Endodermal cell (in vitro differentiated cells): Measurements from ENCODE around the gene ELF5. TPM values are rescaled to one million over a fixed set of nuclear protein-coding genes. Genes with fewer than 3 reads are reported as not detected.

Source experiments
- DNase-seq: peaks from one replicate; pipeline ENCODE4 v3.0.0-alpha.2; 2017
- H3K27ac ChIP-seq: 2 replicates; pipeline ENCODE4 v1.5.1; 2013; ENCODE audit warnings: mild to moderate bottlenecking, low read depth, low read length, moderate library complexity
- H3K27me3 ChIP-seq: 2 replicates; pipeline ENCODE4 v1.6.1; 2013; ENCODE audit warnings: mild to moderate bottlenecking, low read length, moderate library complexity; ENCODE audit not compliant: insufficient read depth, control insufficient read depth, poor library complexity, severe bottlenecking
- H3K36me3 ChIP-seq: 2 replicates; pipeline ENCODE4 v1.7.0; 2013; ENCODE audit warnings: mild to moderate bottlenecking, low read length, moderate library complexity; ENCODE audit not compliant: control insufficient read depth, insufficient read depth
- H3K4me1 ChIP-seq: one replicate; pipeline ENCODE4 v1.7.0; 2013; ENCODE audit warnings: low read length; ENCODE audit not compliant: control insufficient read depth, insufficient read depth
- H3K4me3 ChIP-seq: 2 replicates; pipeline ENCODE4 v1.5.1; 2013; ENCODE audit warnings: mild to moderate bottlenecking, low read length, moderate library complexity
- H3K9ac ChIP-seq: 2 replicates; pipeline ENCODE4 v1.6.1; 2013; ENCODE audit warnings: mild to moderate bottlenecking, low read length, moderate library complexity; ENCODE audit not compliant: poor library complexity, severe bottlenecking; ENCODE audit errors: extremely low read depth
- H3K9me3 ChIP-seq: 2 replicates; pipeline ENCODE4 v1.6.1; 2013; ENCODE audit warnings: mild to moderate bottlenecking, low read length, moderate library complexity; ENCODE audit not compliant: control insufficient read depth
- H3K27ac Mint-ChIP-seq: 2 replicates; pipeline ENCODE4 v1.8.0; 2020; ENCODE audit warnings: mixed read lengths
- H3K27me3 Mint-ChIP-seq: 2 replicates; pipeline ENCODE4 v1.8.0; 2021; ENCODE audit warnings: mild to moderate bottlenecking, mixed read lengths; ENCODE audit not compliant: insufficient read depth
- H3K36me3 Mint-ChIP-seq: 2 replicates; pipeline ENCODE4 v1.8.0; 2020; ENCODE audit warnings: low read depth, mixed read lengths
- H3K4me1 Mint-ChIP-seq: 2 replicates; pipeline ENCODE4 v1.8.0; 2020; ENCODE audit warnings: mixed read lengths
- H3K4me3 Mint-ChIP-seq: 2 replicates; pipeline ENCODE4 v1.8.0; 2020; ENCODE audit warnings: mild to moderate bottlenecking, moderate library complexity, mixed read lengths
- H3K9me3 Mint-ChIP-seq: 2 replicates; pipeline ENCODE4 v1.8.0; 2020; ENCODE audit warnings: mild to moderate bottlenecking, mixed read lengths
- CTCF ChIP-seq: fragments of 200-600 bp; sonication (generic); conservative IDR thresholded peaks from 2 replicates; pipeline ENCODE4 v1.5.0; 2021; ENCODE audit warnings: antibody characterized with exemption, mild to moderate bottlenecking
- WGBS, 2 experiments: methylation state at CpG; one replicate each; pipeline versions ENCODE4 v1.1.5 to v1.1.7; 2013; ENCODE audit warnings: missing lambda C conversion rate in 2 of 2, mixed read lengths in 1 of 2; ENCODE audit not compliant: insufficient coverage in 1 of 2, insufficient read length in 1 of 2; 5-methylcytosine and 5-hydroxymethylcytosine counted together
- total RNA-seq, 2 donors: library from RNA; stranded (reverse); fragmentation: NEBNext Ultra II Directional in 1 of 2; extraction: Animal tissue kit (Norgen Biotek cat#: 25700) in 1 of 2; gene quantifications; 2 replicates in 1 of 2; 3 replicates in 1 of 2; pipeline ENCODE4 v1.2.1, GENCODE V29; 2021

Gene ELF5
- total RNA-seq, 2 donors from 2014 or later, result not detected

GRCh38 chr11:34476849-34477248, 36.7 kb downstream of the ELF5 start:
- no peaks in the 10 kb centered on the region for H3K36me3 ChIP-seq
- no peak overlapping the region for H3K27ac Mint-ChIP-seq
- H3K36me3 Mint-ChIP-seq, result peaks cover 9% of the 10 kb centered on the region
- no peaks in the 10 kb centered on the region for H3K9me3 ChIP-seq
- H3K27me3 Mint-ChIP-seq, result peaks cover 3% of the 10 kb centered on the region
- no peak overlapping the region for H3K9ac ChIP-seq
- H3K4me1 ChIP-seq, result no peaks in the 10 kb centered on the region
- H3K27ac ChIP-seq, result no peak overlapping the region
- peak; percentile 2 for DNase-seq
- no peak overlapping the region for H3K4me3 ChIP-seq
- no peaks in the 10 kb centered on the region for H3K27me3 ChIP-seq
- no peak for TF ChIP-seq CTCF
- no peaks in the 10 kb centered on the region for H3K4me1 Mint-ChIP-seq
- 82 to 91% methylated on average over 4 of the region's 4 CpGs for WGBS, 2 experiments
- no peak overlapping the region for H3K4me3 Mint-ChIP-seq
- no peaks in the 10 kb centered on the region for H3K9me3 Mint-ChIP-seq

GRCh38 chr11:34475656-34476055, 37.9 kb downstream of the ELF5 start:
- TF ChIP-seq CTCF, result no peak
- Histone ChIP-seq H3K9me3 (no peaks in the 10 kb centered on the region), H3K4me3 (no peak overlapping the region), H3K9ac (no peak overlapping the region), H3K27ac (no peak overlapping the region), H3K27me3 (no peaks in the 10 kb centered on the region), H3K4me1 (no peaks in the 10 kb centered on the region), H3K36me3 (no peaks in the 10 kb centered on the region)
- no peaks in the 10 kb centered on the region for H3K4me1 Mint-ChIP-seq
- no peaks in the 10 kb centered on the region for H3K9me3 Mint-ChIP-seq
- no peak overlapping the region for H3K27ac Mint-ChIP-seq
- H3K4me3 Mint-ChIP-seq, result no peak overlapping the region
- no peak for DNase-seq
- peaks cover 19% of the 10 kb centered on the region for H3K36me3 Mint-ChIP-seq
- peaks cover 3% of the 10 kb centered on the region for H3K27me3 Mint-ChIP-seq
- 63 to 100% methylated on average over 1 to 3 of the region's 3 CpGs for WGBS, 2 experiments

- Histone ChIP-seq H3K27me3 (no peaks in the 10 kb centered on the region), H3K27ac (no peak overlapping the region), H3K4me1 (no peaks in the 10 kb centered on the region), H3K9me3 (no peaks in the 10 kb centered on the region), H3K36me3 (no peaks in the 10 kb centered on the region), H3K9ac (no peak overlapping the region), H3K4me3 (no peak overlapping the region)
- peaks cover 34% of the 10 kb centered on the region for H3K36me3 Mint-ChIP-seq
- DNase-seq, result no peak
- TF ChIP-seq CTCF, result no peak
- H3K4me1 Mint-ChIP-seq, result no peaks in the 10 kb centered on the region
- H3K27me3 Mint-ChIP-seq, result peaks cover 3% of the 10 kb centered on the region
- peaks cover 4% of the 10 kb centered on the region for H3K9me3 Mint-ChIP-seq
- H3K27ac Mint-ChIP-seq, result no peak overlapping the region
- WGBS, 2 experiments, result 100% methylated on average over 1 to 4 of the region's 4 CpGs
- H3K4me3 Mint-ChIP-seq, result no peak overlapping the region
Observed at GRCh38 chr11:34473603-34474169, 39.9 kb downstream of the ELF5 start.
